Measurements from ENCODE around the gene SLC7A7. TPM values are rescaled to one million over a fixed set of nuclear protein-coding genes. Genes with fewer than 3 reads are reported as not detected.

SLC7A7 gene
- total and polyA plus RNA-seq, 2 of the 13 experiments (the other 11 are each of a cell fraction or from before 2014, with no cell fraction given): 0.13 to 0.63 TPM

DNA sequence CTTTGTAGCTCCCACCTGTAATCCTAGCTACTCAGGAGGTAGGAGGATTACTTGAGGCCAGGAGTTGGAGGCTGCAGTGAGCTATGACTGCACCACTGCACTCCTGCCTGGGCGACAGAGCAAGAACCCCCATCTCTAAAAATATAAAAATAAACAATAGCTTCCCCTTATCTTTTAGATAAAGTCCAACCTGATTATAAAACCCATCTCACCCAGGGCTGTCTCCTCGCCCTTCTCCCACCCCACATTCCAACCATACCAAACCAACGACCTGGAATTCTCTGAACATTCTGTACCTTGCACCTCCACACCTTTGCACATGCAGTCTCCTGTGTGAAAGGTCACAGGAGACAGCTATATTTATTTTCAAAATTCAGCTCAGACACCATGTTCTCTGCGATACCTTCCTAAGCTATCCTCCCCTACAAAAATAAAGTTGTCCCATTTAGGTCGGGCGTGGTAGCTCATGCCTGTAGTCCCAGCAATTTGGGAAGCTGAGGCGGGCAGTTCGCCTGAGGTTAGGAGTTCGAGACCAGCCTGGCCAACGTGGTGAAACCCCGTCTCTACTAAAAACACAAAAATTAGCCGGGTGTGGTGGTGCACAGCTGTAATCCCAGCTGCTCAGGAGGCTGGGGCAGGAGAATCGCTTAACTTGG, 7.7 kb downstream of the SLC7A7 start (continued):
- TF ChIP-seq, protein P1, sequence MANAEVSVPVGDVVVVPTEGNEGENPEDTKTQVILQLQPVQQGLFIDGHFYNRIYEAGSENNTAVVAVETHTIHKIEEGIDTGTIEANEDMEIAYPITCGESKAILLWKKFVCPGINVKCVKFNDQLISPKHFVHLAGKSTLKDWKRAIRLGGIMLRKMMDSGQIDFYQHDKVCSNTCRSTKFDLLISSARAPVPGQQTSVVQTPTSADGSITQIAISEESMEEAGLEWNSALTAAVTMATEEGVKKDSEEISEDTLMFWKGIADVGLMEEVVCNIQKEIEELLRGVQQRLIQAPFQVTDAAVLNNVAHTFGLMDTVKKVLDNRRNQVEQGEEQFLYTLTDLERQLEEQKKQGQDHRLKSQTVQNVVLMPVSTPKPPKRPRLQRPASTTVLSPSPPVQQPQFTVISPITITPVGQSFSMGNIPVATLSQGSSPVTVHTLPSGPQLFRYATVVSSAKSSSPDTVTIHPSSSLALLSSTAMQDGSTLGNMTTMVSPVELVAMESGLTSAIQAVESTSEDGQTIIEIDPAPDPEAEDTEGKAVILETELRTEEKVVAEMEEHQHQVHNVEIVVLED (CRISPR knock-in tag; IDR thresholded peaks at IDR 0.05; ENCODE audit: borderline replicate concordance): peak; percentile 33; the same call in 1 of the 2 replicates
- TF ChIP-seq, protein P2, sequence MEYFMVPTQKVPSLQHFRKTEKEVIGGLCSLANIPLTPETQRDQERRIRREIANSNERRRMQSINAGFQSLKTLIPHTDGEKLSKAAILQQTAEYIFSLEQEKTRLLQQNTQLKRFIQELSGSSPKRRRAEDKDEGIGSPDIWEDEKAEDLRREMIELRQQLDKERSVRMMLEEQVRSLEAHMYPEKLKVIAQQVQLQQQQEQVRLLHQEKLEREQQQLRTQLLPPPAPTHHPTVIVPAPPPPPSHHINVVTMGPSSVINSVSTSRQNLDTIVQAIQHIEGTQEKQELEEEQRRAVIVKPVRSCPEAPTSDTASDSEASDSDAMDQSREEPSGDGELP (IDR thresholded peaks at IDR 0.05; ENCODE audit: borderline replicate concordance, low read depth): 0 out of 2 replicates have a peak, but pooled peaks have one; percentile 5
- peak; percentile 69; the same call in 1 of the 2 replicates for TF ChIP-seq REPIN1 (CRISPR knock-in tag; IDR thresholded peaks at IDR 0.05; ENCODE audit: borderline replicate concordance, low read depth)
- TF ChIP-seq ZFP36 (IDR thresholded peaks at IDR 0.05; ENCODE audit: borderline replicate concordance, low read depth, low read length, partially characterized antibody): no peak
- peak; percentile 65; the same call in 1 of the 2 replicates for TF ChIP-seq ZNF558 (CRISPR knock-in tag; IDR thresholded peaks at IDR 0.05; ENCODE audit: borderline replicate concordance)
- TF ChIP-seq ZNF839 (CRISPR knock-in tag; IDR thresholded peaks at IDR 0.05; ENCODE audit: borderline replicate concordance): 0 out of 2 replicates have a peak, but pooled peaks have one; percentile 72
- TF ChIP-seq ATF1 (CRISPR knock-in tag; IDR thresholded peaks at IDR 0.05): no peak
- TF ChIP-seq, protein P3, sequence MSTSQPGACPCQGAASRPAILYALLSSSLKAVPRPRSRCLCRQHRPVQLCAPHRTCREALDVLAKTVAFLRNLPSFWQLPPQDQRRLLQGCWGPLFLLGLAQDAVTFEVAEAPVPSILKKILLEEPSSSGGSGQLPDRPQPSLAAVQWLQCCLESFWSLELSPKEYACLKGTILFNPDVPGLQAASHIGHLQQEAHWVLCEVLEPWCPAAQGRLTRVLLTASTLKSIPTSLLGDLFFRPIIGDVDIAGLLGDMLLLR (CRISPR knock-in tag; IDR thresholded peaks at IDR 0.05): 0 out of 2 replicates have a peak, but pooled peaks have one; percentile 47
- TF ChIP-seq SRSF1 (optimal IDR thresholded peaks at IDR 0.05; ENCODE audit: low read depth, low read length): no peak
- no peak for TF ChIP-seq WIZ (CRISPR knock-in tag; IDR thresholded peaks at IDR 0.05)
- TF ChIP-seq, protein P4, sequence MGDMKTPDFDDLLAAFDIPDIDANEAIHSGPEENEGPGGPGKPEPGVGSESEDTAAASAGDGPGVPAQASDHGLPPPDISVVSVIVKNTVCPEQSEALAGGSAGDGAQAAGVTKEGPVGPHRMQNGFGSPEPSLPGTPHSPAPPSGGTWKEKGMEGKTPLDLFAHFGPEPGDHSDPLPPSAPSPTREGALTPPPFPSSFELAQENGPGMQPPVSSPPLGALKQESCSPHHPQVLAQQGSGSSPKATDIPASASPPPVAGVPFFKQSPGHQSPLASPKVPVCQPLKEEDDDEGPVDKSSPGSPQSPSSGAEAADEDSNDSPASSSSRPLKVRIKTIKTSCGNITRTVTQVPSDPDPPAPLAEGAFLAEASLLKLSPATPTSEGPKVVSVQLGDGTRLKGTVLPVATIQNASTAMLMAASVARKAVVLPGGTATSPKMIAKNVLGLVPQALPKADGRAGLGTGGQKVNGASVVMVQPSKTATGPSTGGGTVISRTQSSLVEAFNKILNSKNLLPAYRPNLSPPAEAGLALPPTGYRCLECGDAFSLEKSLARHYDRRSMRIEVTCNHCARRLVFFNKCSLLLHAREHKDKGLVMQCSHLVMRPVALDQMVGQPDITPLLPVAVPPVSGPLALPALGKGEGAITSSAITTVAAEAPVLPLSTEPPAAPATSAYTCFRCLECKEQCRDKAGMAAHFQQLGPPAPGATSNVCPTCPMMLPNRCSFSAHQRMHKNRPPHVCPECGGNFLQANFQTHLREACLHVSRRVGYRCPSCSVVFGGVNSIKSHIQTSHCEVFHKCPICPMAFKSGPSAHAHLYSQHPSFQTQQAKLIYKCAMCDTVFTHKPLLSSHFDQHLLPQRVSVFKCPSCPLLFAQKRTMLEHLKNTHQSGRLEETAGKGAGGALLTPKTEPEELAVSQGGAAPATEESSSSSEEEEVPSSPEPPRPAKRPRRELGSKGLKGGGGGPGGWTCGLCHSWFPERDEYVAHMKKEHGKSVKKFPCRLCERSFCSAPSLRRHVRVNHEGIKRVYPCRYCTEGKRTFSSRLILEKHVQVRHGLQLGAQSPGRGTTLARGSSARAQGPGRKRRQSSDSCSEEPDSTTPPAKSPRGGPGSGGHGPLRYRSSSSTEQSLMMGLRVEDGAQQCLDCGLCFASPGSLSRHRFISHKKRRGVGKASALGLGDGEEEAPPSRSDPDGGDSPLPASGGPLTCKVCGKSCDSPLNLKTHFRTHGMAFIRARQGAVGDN (CRISPR knock-in tag; IDR thresholded peaks at IDR 0.05): peak; percentile 41
- no peak for TF ChIP-seq RFX5 (IDR thresholded peaks at IDR 0.05; ENCODE audit: low read depth, low read length)
- peak; percentile 63 for TF ChIP-seq MED1 (CRISPR knock-in tag; IDR thresholded peaks at IDR 0.05)
- TF ChIP-seq ZNF136 (CRISPR knock-in tag; IDR thresholded peaks at IDR 0.05; ENCODE audit: low read depth): 0 out of 2 replicates have a peak, but pooled peaks have one; percentile 49
- TF ChIP-seq ZNF883 (CRISPR knock-in tag; IDR thresholded peaks at IDR 0.05; ENCODE audit: not compliant biosample characterization): peak; percentile 61
- peak in 1 of 2 experiments; percentile 72; a peak in 2 of 4 replicates for TF ChIP-seq EP300 (IDR thresholded peaks at IDR 0.05; ENCODE audit: low read depth in 2 of 2, low read length in 2 of 2)
- no peak for TF ChIP-seq EP300 (CRISPR knock-in tag; IDR thresholded peaks at IDR 0.05; ENCODE audit: borderline replicate concordance)
- peak; percentile 74; the same call in 1 of the 2 replicates for TF ChIP-seq HDAC2 (CRISPR knock-in tag; IDR thresholded peaks at IDR 0.05)
- TF ChIP-seq HIVEP1 (CRISPR knock-in tag; IDR thresholded peaks at IDR 0.05): no peak
- TF ChIP-seq, protein P5, sequence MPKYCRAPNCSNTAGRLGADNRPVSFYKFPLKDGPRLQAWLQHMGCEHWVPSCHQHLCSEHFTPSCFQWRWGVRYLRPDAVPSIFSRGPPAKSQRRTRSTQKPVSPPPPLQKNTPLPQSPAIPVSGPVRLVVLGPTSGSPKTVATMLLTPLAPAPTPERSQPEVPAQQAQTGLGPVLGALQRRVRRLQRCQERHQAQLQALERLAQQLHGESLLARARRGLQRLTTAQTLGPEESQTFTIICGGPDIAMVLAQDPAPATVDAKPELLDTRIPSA (CRISPR knock-in tag; IDR thresholded peaks at IDR 0.05; ENCODE audit: borderline replicate concordance): no peak

Data from HepG2 (cell line).